DND-41 (cell line): Measurements from ENCODE around the gene STX16.

Experiments
- CTCF ChIP-seq: IDR thresholded peaks from 2 replicates; pipeline ENCODE4 v1.5.1; 2012; ENCODE audit warnings: borderline replicate concordance, low read length, moderate library complexity, mild to moderate bottlenecking; ENCODE audit not compliant: poor library complexity, severe bottlenecking; ENCODE audit errors: extremely low read depth
- EZH2 ChIP-seq: IDR thresholded peaks from 3 replicates; pipeline ENCODE4 v1.6.1; 2012; ENCODE audit warnings: borderline replicate concordance, low read depth, mild to moderate bottlenecking, moderate library complexity, low read length, inconsistent platforms; ENCODE audit not compliant: severe bottlenecking

GRCh38 chr20:58697867-58698703 is 47.0 kb downstream of the STX16 start:
- TF ChIP-seq CTCF (no peak), EZH2 (no peak)
